ENCODE data around the gene ACAP2. TPM values are rescaled to one million over a fixed set of nuclear protein-coding genes. Genes with fewer than 3 reads are reported as not detected.

The ACAP2 gene
- total and polyA plus RNA-seq, 4 donors, result 4.5 to 28.5 (median 23.3) TPM

- Histone ChIP-seq H3K9ac (ENCODE audit: low read depth in 1 of 2, low read length in 2 of 2) (no peak overlapping the region), H3K4me3 (ENCODE audit: low read depth in 1 of 3, low read length in 3 of 3) (no peak overlapping the region), H3K27ac (ENCODE audit: low read depth in 1 of 2, low read length in 2 of 2) (no peak overlapping the region), H3K9me3 (ENCODE audit: control insufficient read depth in 4 of 4, low read length in 3 of 4) (no peaks in the 10 kb centered on the region), H3K4me1 (ENCODE audit: control insufficient read depth in 4 of 4, insufficient read depth in 4 of 4, low read length in 3 of 4) (no peaks in the 10 kb centered on the region), H3K27me3 (ENCODE audit: control insufficient read depth in 4 of 4, insufficient read depth in 4 of 4, low read length in 3 of 4) (no peaks in the 10 kb centered on the region), H3K36me3 (ENCODE audit: control insufficient read depth in 4 of 4, insufficient read depth in 3 of 4, low read depth in 1 of 4, low read length in 3 of 4) (no peaks in the 10 kb centered on the region)
- 85% methylated on average over 3 of the region's 3 CpGs for WGBS
- TF ChIP-seq NR2F2 (IDR thresholded peaks at IDR 0.05) (no peak), REST (IDR thresholded peaks at IDR 0.05) (no peak), JUND (IDR thresholded peaks at IDR 0.05) (no peak), ZBTB33 (IDR thresholded peaks at IDR 0.05) (no peak), HNF4G (IDR thresholded peaks at IDR 0.05) (no peak), CTCF (IDR thresholded peaks at IDR 0.05; ENCODE audit: low read depth, low read length, missing input control) (no peak), TAF1 (conservative IDR thresholded peaks at IDR 0.05) (no peak), GABPA (IDR thresholded peaks at IDR 0.05 in 1 of 2, conservative IDR thresholded peaks at IDR 0.05 in 1 of 2) (no peak), ATF3 (IDR thresholded peaks at IDR 0.05) (no peak), YY1 (IDR thresholded peaks at IDR 0.05) (no peak), HNF4A (conservative IDR thresholded peaks at IDR 0.05) (no peak), FOXA2 (IDR thresholded peaks at IDR 0.05) (no peak), FOXA1 (IDR thresholded peaks at IDR 0.05) (no peak)
- DNase-seq (ENCODE audit: low spot score), result no peak
These were observed 19.4 kb upstream of the ACAP2 start for GRCh38 chr3:195462308-195462610.

GRCh38 chr3:195461594-195462307 is 18.9 kb upstream of the ACAP2 start:
- DNase-seq (ENCODE audit: low spot score), result no peak
- Histone ChIP-seq H3K27me3 (ENCODE audit: control insufficient read depth in 4 of 4, insufficient read depth in 4 of 4, low read length in 3 of 4) (no peaks in the 10 kb centered on the region), H3K36me3 (ENCODE audit: control insufficient read depth in 4 of 4, insufficient read depth in 3 of 4, low read depth in 1 of 4, low read length in 3 of 4) (no peaks in the 10 kb centered on the region), H3K27ac (ENCODE audit: low read depth in 1 of 2, low read length in 2 of 2) (no peak overlapping the region), H3K4me3 (ENCODE audit: low read depth in 1 of 3, low read length in 3 of 3) (no peak overlapping the region), H3K9ac (ENCODE audit: low read depth in 1 of 2, low read length in 2 of 2) (no peak overlapping the region), H3K9me3 (ENCODE audit: control insufficient read depth in 4 of 4, low read length in 3 of 4) (no peaks in the 10 kb centered on the region), H3K4me1 (ENCODE audit: control insufficient read depth in 4 of 4, insufficient read depth in 4 of 4, low read length in 3 of 4) (no peaks in the 10 kb centered on the region)
- WGBS, result 74% methylated on average over 7 of the region's 7 CpGs
- TF ChIP-seq MAX (IDR thresholded peaks at IDR 0.05), result no peak
- TF ChIP-seq FOXA2 (IDR thresholded peaks at IDR 0.05), result no peak
- TF ChIP-seq RXRA (IDR thresholded peaks at IDR 0.05), result no peak
- TF ChIP-seq GABPA (IDR thresholded peaks at IDR 0.05 in 1 of 2, conservative IDR thresholded peaks at IDR 0.05 in 1 of 2), result no peak
- no peak for TF ChIP-seq HNF4G (IDR thresholded peaks at IDR 0.05)
- TF ChIP-seq NR2F2 (IDR thresholded peaks at IDR 0.05), result no peak
- TF ChIP-seq JUND (IDR thresholded peaks at IDR 0.05), result no peak
- no peak for TF ChIP-seq RAD21 (IDR thresholded peaks at IDR 0.05)
- no peak for TF ChIP-seq FOXA1 (IDR thresholded peaks at IDR 0.05)
- no peak for TF ChIP-seq SP1 (IDR thresholded peaks at IDR 0.05)
- no peak for TF ChIP-seq YY1 (IDR thresholded peaks at IDR 0.05)
- no peak for TF ChIP-seq TAF1 (conservative IDR thresholded peaks at IDR 0.05)
- TF ChIP-seq HNF4A (conservative IDR thresholded peaks at IDR 0.05), result no peak
- no peak for TF ChIP-seq ZBTB33 (IDR thresholded peaks at IDR 0.05)
- TF ChIP-seq EGR1 (IDR thresholded peaks at IDR 0.05; ENCODE audit: low read depth in 2 of 2), result no peak

Data from liver (tissue), 9 donors.